Measurements from ENCODE around the gene ARFIP1. TPM values are rescaled to one million over a fixed set of nuclear protein-coding genes. Genes with fewer than 3 reads are reported as not detected.

The ARFIP1 gene
- total RNA-seq, 1 donor from 2014 or later, result 68.0 TPM

- H3K79me2 ChIP-seq (ENCODE audit: low read depth), result peaks cover 29% of the 10 kb centered on the region
- no peak overlapping the region for H3K27ac Mint-ChIP-seq
- no peaks in the 10 kb centered on the region for H3F3A ChIP-seq (ENCODE audit: low read depth)
These were observed 35.3 kb downstream of the ARFIP1 start for GRCh38 chr4:152815078-152815477.

DNA sequence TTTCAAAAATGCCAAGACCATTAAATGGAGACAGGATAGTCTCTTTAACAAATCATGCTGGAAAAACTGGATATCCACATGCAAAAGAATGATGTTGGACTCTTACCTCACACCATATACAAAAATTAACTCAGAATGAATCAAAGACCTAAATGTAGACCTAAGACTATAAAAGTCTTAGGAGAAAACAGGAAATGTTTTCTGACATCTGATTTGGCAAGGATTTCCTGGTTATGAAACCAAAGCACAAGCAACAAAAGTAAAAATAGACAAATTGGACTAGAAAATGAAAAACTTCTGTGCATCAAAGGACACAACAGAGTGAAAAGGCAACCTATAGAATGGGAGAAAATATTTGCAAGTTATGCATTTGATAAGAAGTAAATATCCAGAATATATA, 37.6 kb downstream of the ARFIP1 start:
- Histone ChIP-seq H3K4me1 (no peaks in the 10 kb centered on the region), H4K20me1 (ENCODE audit: low read depth) (no peaks in the 10 kb centered on the region), H3K4me2 (no peak overlapping the region), H2AFZ (replicated peaks) (no peak overlapping the region), H3K36me3 (no peaks in the 10 kb centered on the region), H3K79me2 (ENCODE audit: low read depth) (peaks cover 8% of the 10 kb centered on the region), H3K27ac (no peak overlapping the region), H3K27me3 (no peaks in the 10 kb centered on the region), H3K9me3 (ENCODE audit: low read depth) (peaks cover 5% of the 10 kb centered on the region), H3K4me3 (no peak overlapping the region), H3K9ac (no peak overlapping the region), H3F3A (ENCODE audit: low read depth) (no peaks in the 10 kb centered on the region)
- H3K4me3 Mint-ChIP-seq, result no peak overlapping the region
- no peak for DNase-seq (ENCODE audit: low spot score)
- no peak for TF ChIP-seq EZH2 (IDR thresholded peaks at IDR 0.05)
- no peak for TF ChIP-seq EZH2phosphoT487 (IDR thresholded peaks at IDR 0.05)
- TF ChIP-seq CTCF (IDR thresholded peaks at IDR 0.05), result no peak
- peaks cover 62% of the 10 kb centered on the region for H3K9me3 Mint-ChIP-seq
- peaks cover 58% of the 10 kb centered on the region for H3K36me3 Mint-ChIP-seq
- H3K27ac Mint-ChIP-seq, result no peak overlapping the region
- no peaks in the 10 kb centered on the region for H3K4me1 Mint-ChIP-seq
- no peaks in the 10 kb centered on the region for H3K27me3 Mint-ChIP-seq (ENCODE audit: insufficient read depth, low read depth)

More at GRCh38 chr4:152815078-152815477, 35.3 kb downstream of the ARFIP1 start:
- H3K4me3 Mint-ChIP-seq, result no peak overlapping the region
- H3K4me1 Mint-ChIP-seq, result no peaks in the 10 kb centered on the region
- TF ChIP-seq EZH2 (IDR thresholded peaks at IDR 0.05) (no peak), EZH2phosphoT487 (IDR thresholded peaks at IDR 0.05) (no peak), CTCF (IDR thresholded peaks at IDR 0.05) (no peak)
- no peak overlapping the region for H3K4me2 ChIP-seq
- H3K4me3 ChIP-seq, result no peak overlapping the region
- no peak overlapping the region for H3K27ac ChIP-seq
- no peaks in the 10 kb centered on the region for H3K9me3 ChIP-seq (ENCODE audit: low read depth)
- no peaks in the 10 kb centered on the region for H3K27me3 Mint-ChIP-seq (ENCODE audit: insufficient read depth, low read depth)
- no peak overlapping the region for H3K9ac ChIP-seq
- H3K36me3 Mint-ChIP-seq, result peaks cover 59% of the 10 kb centered on the region
- H4K20me1 ChIP-seq (ENCODE audit: low read depth), result no peaks in the 10 kb centered on the region
- H3K9me3 Mint-ChIP-seq, result peaks cover 53% of the 10 kb centered on the region
- H3K4me1 ChIP-seq, result no peaks in the 10 kb centered on the region
- no peak overlapping the region for H2AFZ ChIP-seq (replicated peaks)
- no peaks in the 10 kb centered on the region for H3K27me3 ChIP-seq
- no peak for DNase-seq (ENCODE audit: low spot score)
- H3K36me3 ChIP-seq, result no peaks in the 10 kb centered on the region

GRCh38 chr4:152819026-152819645, 39.4 kb downstream of the ARFIP1 start:
- Histone ChIP-seq H3K9ac (no peak overlapping the region), H3K79me2 (ENCODE audit: low read depth) (no peaks in the 10 kb centered on the region), H3F3A (ENCODE audit: low read depth) (no peaks in the 10 kb centered on the region), H3K36me3 (no peaks in the 10 kb centered on the region), H3K4me1 (no peaks in the 10 kb centered on the region), H2AFZ (replicated peaks) (no peak overlapping the region), H3K4me3 (no peak overlapping the region), H3K27ac (no peak overlapping the region), H3K9me3 (ENCODE audit: low read depth) (peaks cover 5% of the 10 kb centered on the region), H3K4me2 (no peak overlapping the region), H4K20me1 (ENCODE audit: low read depth) (no peaks in the 10 kb centered on the region), H3K27me3 (no peaks in the 10 kb centered on the region)
- Mint-ChIP-seq H3K4me3 (no peak overlapping the region), H3K36me3 (peaks cover 45% of the 10 kb centered on the region), H3K27me3 (ENCODE audit: insufficient read depth, low read depth) (no peaks in the 10 kb centered on the region), H3K4me1 (no peaks in the 10 kb centered on the region), H3K9me3 (peaks cover 52% of the 10 kb centered on the region), H3K27ac (no peak overlapping the region)
- no peak for DNase-seq (ENCODE audit: low spot score)
- TF ChIP-seq EZH2 (IDR thresholded peaks at IDR 0.05) (no peak), CTCF (IDR thresholded peaks at IDR 0.05) (no peak), EZH2phosphoT487 (IDR thresholded peaks at IDR 0.05) (no peak)

All from neural progenitor cell (in vitro differentiated cells).